Stimulated activated naive CD8-positive, alpha-beta T cell treated with anti-CD3 and anti-CD28 coated beads, Interleukin-15, Interleukin-2, amounts not matched to agents 100 ng/mL and 50 ng/mL, for 24 hours (primary cell): ENCODE data around the gene TAF1B.
"Not testable (repeated sequence)": the region's sequence is repeated elsewhere in the genome, so short reads cannot be mapped to it uniquely, and the experiment has no call there.

Experiments used
- H3K27ac Mint-ChIP-seq: one replicate; pipeline ENCODE4 v1.8.0; 2021; ENCODE audit warnings: mild to moderate bottlenecking, mixed read lengths
- H3K27me3 Mint-ChIP-seq: one replicate; pipeline ENCODE4 v1.8.0; 2021; ENCODE audit warnings: mixed read lengths
- H3K36me3 Mint-ChIP-seq: one replicate; pipeline ENCODE4 v1.8.0; 2021; ENCODE audit warnings: low read depth, mixed read lengths
- H3K4me1 Mint-ChIP-seq: one replicate; pipeline ENCODE4 v1.8.0; 2021; ENCODE audit warnings: low read depth, mixed read lengths
- H3K4me3 Mint-ChIP-seq: one replicate; pipeline ENCODE4 v1.8.0; 2021; ENCODE audit warnings: mild to moderate bottlenecking, mixed read lengths
- H3K9me3 Mint-ChIP-seq: one replicate; pipeline ENCODE4 v1.8.0; 2021; ENCODE audit warnings: mixed read lengths

TAF1B gene

DNA sequence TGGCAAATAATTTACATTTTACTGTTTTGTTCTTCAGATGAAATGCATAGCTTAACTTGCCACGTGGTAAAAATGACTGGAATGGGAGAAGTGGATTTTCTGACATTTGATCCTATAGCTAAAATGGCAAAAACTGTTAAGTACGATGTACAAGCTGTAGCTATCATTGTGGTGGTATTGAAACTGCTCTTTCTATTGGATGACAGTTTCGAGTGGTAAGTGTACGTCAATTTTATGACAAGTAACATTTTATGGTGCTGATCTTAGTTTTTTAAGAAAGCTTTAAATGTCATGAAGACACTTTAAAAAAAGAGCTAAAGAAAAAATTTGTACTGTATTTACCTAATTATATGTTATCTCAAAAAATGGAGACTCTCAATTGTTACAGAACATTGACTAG, 67.4 kb downstream of the TAF1B start:
- Mint-ChIP-seq H3K27ac (no peak overlapping the region), H3K27me3 (no peaks in the 10 kb centered on the region), H3K4me1 (peaks cover 14% of the 10 kb centered on the region), H3K36me3 (peaks cover 41% of the 10 kb centered on the region), H3K9me3 (no peaks in the 10 kb centered on the region), H3K4me3 (no peak overlapping the region)

GRCh38 chr2:9912468-9912867, 69.2 kb downstream of the TAF1B start:
- H3K4me3 Mint-ChIP-seq: no peak overlapping the region
- peaks cover 14% of the 10 kb centered on the region for H3K4me1 Mint-ChIP-seq
- peaks cover 42% of the 10 kb centered on the region for H3K36me3 Mint-ChIP-seq
- no peak overlapping the region for H3K27ac Mint-ChIP-seq
- no peaks in the 10 kb centered on the region for H3K9me3 Mint-ChIP-seq
- H3K27me3 Mint-ChIP-seq: no peaks in the 10 kb centered on the region

- peaks cover 14% of the 10 kb centered on the region for H3K4me1 Mint-ChIP-seq
- no peak overlapping the region for H3K27ac Mint-ChIP-seq
- H3K27me3 Mint-ChIP-seq: no peaks in the 10 kb centered on the region
- peaks cover 41% of the 10 kb centered on the region for H3K36me3 Mint-ChIP-seq
- no peaks in the 10 kb centered on the region for H3K9me3 Mint-ChIP-seq
- H3K4me3 Mint-ChIP-seq: no peak overlapping the region
Observed at GRCh38 chr2:9914384-9915065, 71.3 kb downstream of the TAF1B start.

DNA sequence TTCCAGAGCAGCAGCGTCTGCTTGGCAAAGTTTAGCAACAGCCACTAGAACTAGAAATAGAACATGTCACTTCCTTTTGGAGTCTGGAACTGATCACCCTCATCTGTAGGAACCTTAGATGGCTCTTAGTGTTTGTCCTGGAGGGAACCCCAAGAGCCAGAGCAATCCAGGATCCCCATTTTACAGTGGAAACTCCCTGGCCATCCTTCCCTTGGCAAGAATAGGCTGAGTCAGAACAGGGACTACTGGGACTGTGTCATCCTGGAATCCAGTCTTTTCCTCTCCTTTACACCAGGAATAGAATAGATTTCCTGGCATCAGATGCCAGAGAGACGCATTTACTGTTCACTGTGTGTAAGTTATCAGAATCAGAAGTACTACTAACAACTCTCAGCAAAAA, 75.0 kb downstream of the TAF1B start:
- no peaks in the 10 kb centered on the region for H3K27me3 Mint-ChIP-seq
- no peak overlapping the region for H3K4me3 Mint-ChIP-seq
- peaks cover 46% of the 10 kb centered on the region for H3K36me3 Mint-ChIP-seq
- no peak overlapping the region for H3K27ac Mint-ChIP-seq
- H3K4me1 Mint-ChIP-seq: peaks cover 14% of the 10 kb centered on the region
- H3K9me3 Mint-ChIP-seq: no peaks in the 10 kb centered on the region

DNA sequence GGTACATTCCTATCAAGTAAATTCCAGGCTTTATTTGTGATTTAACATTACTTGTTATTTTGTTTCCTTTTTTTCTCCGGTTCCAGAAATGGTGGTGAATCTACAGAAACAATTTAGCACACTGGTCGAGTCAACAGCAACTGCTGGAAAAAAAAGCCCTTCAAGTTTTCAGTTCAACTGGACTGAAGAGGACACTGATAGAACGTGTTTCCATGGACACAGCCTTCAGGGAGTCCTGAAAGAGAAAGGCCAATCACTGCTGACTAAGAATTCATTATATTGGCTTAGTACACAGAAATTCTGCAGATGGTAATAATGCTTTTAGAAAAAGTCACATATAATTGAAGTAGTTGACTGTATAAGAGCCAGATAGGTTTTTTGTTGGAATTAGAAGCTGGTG, 76.2 kb downstream of the TAF1B start:
- Mint-ChIP-seq H3K4me1 (peaks cover 7% of the 10 kb centered on the region), H3K27ac (no peak overlapping the region), H3K9me3 (no peaks in the 10 kb centered on the region), H3K36me3 (peaks cover 47% of the 10 kb centered on the region), H3K27me3 (no peaks in the 10 kb centered on the region), H3K4me3 (no peak overlapping the region)

DNA sequence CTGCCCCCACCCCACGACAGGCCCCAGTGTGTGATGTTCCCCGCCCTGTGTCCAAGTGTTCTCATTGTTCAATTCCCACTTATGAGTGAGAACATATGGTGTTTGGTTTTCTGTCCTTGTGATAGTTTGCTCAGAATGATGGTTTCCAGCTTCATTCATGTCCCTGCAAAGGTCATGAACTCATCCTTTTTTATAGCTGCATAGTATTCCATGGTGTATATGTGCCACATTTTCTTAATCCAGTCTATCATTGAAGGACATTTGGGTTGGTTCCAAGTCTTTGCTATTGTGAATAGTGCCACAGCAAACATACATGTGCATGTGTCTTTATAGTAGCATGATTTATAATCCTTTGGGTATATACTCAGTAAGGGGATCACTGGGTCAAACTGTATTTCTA, 83.7 kb downstream of the TAF1B start:
- H3K4me1 Mint-ChIP-seq, H3K27me3 Mint-ChIP-seq, H3K9me3 Mint-ChIP-seq, H3K27ac Mint-ChIP-seq, H3K4me3 Mint-ChIP-seq: not testable (repeated sequence)
- peaks cover 72% of the 10 kb centered on the region for H3K36me3 Mint-ChIP-seq

DNA sequence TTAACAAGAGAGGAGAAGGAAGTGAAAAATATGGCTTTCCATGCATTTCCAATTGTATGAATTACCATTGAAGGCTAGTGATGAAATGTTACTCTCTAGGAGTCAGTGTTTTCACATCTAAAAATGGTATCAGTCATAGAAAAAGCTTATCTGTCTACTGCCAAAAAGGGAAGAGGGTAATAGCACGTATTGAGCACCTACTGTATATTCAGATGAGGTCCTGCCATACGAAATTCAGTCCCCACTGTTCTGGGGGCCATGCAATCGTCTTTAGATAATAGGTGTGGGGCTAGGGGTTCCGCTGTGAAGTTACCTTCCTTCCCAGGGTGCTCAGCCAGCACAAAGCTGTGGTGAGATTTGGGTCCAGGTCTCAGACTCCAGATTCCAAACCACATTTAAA, 94.0 kb downstream of the TAF1B start:
- H3K27ac Mint-ChIP-seq: peak overlapping the region; percentile 63
- peaks cover 5% of the 10 kb centered on the region for H3K4me1 Mint-ChIP-seq
- H3K9me3 Mint-ChIP-seq: no peaks in the 10 kb centered on the region
- H3K27me3 Mint-ChIP-seq: no peaks in the 10 kb centered on the region
- no peak overlapping the region for H3K4me3 Mint-ChIP-seq
- H3K36me3 Mint-ChIP-seq: peaks cover 23% of the 10 kb centered on the region

GRCh38 chr2:9937968-9938367, 94.7 kb downstream of the TAF1B start:
- no peaks in the 10 kb centered on the region for H3K27me3 Mint-ChIP-seq
- peaks cover 20% of the 10 kb centered on the region for H3K36me3 Mint-ChIP-seq
- H3K9me3 Mint-ChIP-seq: no peaks in the 10 kb centered on the region
- no peak overlapping the region for H3K4me3 Mint-ChIP-seq
- H3K4me1 Mint-ChIP-seq: peaks cover 5% of the 10 kb centered on the region
- H3K27ac Mint-ChIP-seq: no peak overlapping the region

DNA sequence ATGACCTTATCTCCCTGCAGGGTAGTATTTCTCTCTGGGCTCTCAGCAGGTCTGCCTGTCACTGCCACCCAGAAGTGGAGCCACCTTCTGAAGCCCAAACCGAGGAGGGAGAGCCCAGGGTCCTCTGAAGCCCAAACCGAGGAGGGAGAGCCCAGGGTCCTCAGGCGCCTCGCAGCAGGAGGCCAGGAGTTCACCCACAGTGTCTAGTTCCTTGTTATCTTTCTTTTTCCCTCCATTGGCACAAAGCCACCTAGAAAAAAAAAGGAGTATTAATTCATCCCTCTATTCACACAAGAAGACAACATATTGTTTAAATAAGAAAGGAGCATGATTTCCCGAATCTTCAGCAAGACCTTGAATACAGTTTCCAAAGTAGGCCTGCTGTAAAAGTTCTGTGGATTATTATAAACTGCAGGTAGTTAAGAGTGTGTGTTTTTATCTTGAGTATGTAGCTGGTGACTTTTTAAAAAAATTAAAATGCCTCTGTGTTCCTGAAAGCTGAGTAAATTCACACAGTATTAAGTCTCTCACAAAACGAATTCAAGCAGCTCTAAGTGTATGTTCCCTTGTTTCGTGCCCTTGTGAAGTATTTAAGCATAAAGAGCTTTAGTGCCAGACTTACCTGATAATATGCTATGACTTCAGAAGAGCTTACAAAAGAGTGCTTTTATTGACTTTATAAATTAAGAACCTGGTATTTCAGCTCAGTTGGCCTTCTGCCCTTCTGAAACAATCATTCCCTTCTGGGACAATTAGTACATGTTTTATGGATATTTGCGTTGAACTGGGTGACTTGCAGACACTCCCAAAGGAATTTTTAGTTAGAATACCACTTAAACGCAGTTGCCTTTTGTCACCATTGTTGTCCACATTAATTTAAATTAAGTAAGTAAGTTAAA, 96.6 kb downstream of the TAF1B start:
- Mint-ChIP-seq H3K27ac (no peak overlapping the region), H3K36me3 (peaks cover 5% of the 10 kb centered on the region), H3K27me3 (peaks cover 3% of the 10 kb centered on the region), H3K9me3 (no peaks in the 10 kb centered on the region), H3K4me3 (no peak overlapping the region), H3K4me1 (peaks cover 5% of the 10 kb centered on the region)

- no peaks in the 10 kb centered on the region for H3K9me3 Mint-ChIP-seq
- no peak overlapping the region for H3K4me3 Mint-ChIP-seq
- peaks cover 9% of the 10 kb centered on the region for H3K27me3 Mint-ChIP-seq
- no peaks in the 10 kb centered on the region for H3K4me1 Mint-ChIP-seq
- H3K27ac Mint-ChIP-seq: no peak overlapping the region
- no peaks in the 10 kb centered on the region for H3K36me3 Mint-ChIP-seq
Observed at GRCh38 chr2:9941196-9941995, 98.1 kb downstream of the TAF1B start.

- Mint-ChIP-seq H3K4me3 (no peak overlapping the region), H3K27me3 (peaks cover 12% of the 10 kb centered on the region), H3K9me3 (no peaks in the 10 kb centered on the region), H3K36me3 (no peaks in the 10 kb centered on the region), H3K27ac (peak overlapping the region; percentile 10), H3K4me1 (no peaks in the 10 kb centered on the region)
Observed at GRCh38 chr2:9941996-9942390, 98.7 kb downstream of the TAF1B start.

DNA sequence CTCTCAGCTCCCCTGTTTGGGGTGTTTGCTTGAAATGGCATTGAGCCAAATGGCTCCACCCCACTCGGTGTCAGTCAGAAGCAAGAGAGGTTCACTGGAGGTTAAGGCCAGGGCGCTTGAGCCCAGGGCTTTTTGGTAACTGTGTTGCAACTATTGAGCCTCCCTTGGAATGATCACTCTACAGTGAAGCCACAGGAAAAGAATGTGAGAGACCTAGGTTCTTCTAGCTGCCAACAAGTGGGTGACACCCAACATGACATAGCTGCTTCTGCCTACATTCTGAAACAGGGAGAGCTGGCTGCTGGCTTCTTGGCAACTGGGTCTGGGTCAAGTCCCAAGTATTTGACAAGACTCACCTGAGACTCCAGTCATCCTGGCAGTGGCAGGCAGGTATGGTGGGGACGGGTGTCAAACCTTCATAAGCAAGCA, 101.1 kb downstream of the TAF1B start:
- H3K36me3 Mint-ChIP-seq: no peaks in the 10 kb centered on the region

DNA sequence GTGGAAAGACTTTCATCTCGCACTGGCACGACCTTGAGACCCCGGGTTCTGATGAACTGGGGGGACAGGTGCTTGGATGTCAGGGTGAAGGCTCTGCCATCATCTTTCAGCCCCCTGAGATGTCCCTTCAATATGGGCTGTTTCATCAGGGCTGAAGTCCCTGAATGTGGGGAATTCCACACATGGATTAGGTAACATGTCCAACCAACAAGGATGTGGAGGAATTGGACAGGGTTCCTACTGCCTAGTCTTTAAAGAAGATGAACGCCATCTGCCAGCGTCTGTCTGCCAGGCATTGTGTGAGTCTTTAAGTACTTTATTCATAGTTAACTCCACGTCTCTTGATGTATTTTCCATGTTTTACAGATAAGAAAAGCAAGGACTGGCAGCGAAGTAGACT, 102.3 kb downstream of the TAF1B start:
- no peak overlapping the region for H3K27ac Mint-ChIP-seq

More for the DNA sequence above, 101.1 kb downstream of the TAF1B start:
- Mint-ChIP-seq H3K27ac (no peak overlapping the region), H3K4me3 (no peak overlapping the region), H3K4me1 (no peaks in the 10 kb centered on the region), H3K9me3 (no peaks in the 10 kb centered on the region), H3K27me3 (peaks cover 29% of the 10 kb centered on the region)

DNA sequence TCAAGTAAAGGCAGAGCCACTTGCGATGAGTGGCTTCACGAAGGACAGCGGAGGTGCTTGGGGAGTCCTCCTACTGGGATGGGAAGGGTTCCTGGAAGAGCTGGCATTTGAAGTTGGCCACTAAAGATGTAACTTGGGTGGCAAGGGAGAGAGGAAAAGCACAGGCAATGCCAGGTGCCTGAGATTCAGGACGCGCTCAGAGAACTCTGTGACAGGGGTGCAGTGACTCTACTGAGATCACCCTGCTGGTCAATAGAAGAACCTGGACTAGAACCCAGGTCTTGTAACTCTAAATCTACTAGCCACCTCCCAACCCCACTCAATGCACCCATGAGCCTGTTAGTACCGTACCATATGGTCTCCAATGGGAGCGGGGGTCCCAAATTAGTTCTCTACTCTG, 102.8 kb downstream of the TAF1B start:
- H3K9me3 Mint-ChIP-seq: no peaks in the 10 kb centered on the region
- H3K36me3 Mint-ChIP-seq: no peaks in the 10 kb centered on the region
- H3K27me3 Mint-ChIP-seq: peaks cover 40% of the 10 kb centered on the region
- H3K4me3 Mint-ChIP-seq: no peak overlapping the region
- no peak overlapping the region for H3K27ac Mint-ChIP-seq
- H3K4me1 Mint-ChIP-seq: peaks cover 3% of the 10 kb centered on the region

More for the DNA sequence above, 102.3 kb downstream of the TAF1B start:
- Mint-ChIP-seq H3K27me3 (peaks cover 39% of the 10 kb centered on the region), H3K4me1 (peaks cover 2% of the 10 kb centered on the region), H3K4me3 (no peak overlapping the region), H3K9me3 (no peaks in the 10 kb centered on the region), H3K36me3 (no peaks in the 10 kb centered on the region)

DNA sequence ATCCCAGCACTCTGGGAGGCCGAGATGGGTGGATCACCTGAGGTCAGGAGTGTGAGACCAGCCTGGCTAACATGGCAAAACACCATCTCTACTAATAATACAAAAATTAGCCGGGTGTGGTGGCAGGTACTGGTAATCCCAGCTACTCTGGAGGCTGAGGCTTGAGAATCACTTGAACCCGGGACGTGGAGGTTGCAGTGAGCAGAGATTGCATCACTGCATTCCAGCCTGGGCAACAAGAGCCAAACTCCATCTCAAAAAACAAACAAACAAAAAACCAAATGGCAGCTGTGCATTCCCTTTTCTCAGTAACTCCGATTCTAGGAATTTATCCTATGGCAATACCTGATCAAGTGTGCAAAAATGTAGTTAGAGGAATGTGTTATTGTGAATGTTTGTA, 103.5 kb downstream of the TAF1B start:
- H3K36me3 Mint-ChIP-seq: no peaks in the 10 kb centered on the region
- peaks cover 3% of the 10 kb centered on the region for H3K4me1 Mint-ChIP-seq
- no peak overlapping the region for H3K4me3 Mint-ChIP-seq
- peaks cover 40% of the 10 kb centered on the region for H3K27me3 Mint-ChIP-seq
- H3K9me3 Mint-ChIP-seq: no peaks in the 10 kb centered on the region
- H3K27ac Mint-ChIP-seq: no peak overlapping the region
